ENCODE data around the gene UBE2G2.

Gene UBE2G2

GRCh38 chr21:44816761-44817505 lies 15.3 kb upstream of the UBE2G2 start:
- no peak for DNase-seq (ENCODE audit: low read depth in 2 of 2)

DNA sequence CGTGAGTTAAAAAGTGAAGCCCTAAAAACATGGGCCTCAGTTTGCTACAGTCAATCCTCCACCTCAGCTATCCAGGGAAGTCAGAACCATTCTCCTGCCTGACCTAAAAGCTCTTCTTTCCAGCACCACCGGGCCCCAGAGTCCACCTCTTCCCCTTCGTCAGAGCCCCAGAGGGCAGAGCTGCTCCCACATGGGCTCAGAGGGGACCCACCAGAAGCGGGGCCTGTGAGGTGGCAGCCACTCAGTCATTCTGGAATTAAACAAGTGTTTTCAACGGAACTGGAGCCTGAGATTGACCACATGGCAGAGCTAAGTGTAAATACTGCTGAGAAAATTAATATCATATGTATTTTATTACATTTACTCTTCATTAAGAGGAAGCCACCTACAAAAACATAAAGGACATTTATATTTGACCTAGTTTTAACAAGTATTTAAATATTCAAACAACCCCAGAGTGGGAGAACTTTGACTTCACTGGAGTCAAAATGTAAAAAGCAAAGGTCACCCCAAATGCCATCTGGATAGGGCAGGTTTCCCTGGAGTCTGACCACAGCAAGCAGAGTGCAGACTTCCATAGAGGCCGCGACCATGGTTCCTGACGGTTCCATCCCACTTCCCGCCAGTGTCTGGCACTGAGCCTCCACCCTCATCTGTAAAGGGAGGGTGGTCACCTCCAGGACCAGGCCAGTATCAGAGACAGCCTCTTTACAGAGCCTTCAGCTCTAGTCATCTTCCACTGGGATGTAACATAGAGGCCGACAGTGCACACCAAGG lies 14.4 kb upstream of the UBE2G2 start:
- no peak for DNase-seq (ENCODE audit: low read depth in 2 of 2)

DNA sequence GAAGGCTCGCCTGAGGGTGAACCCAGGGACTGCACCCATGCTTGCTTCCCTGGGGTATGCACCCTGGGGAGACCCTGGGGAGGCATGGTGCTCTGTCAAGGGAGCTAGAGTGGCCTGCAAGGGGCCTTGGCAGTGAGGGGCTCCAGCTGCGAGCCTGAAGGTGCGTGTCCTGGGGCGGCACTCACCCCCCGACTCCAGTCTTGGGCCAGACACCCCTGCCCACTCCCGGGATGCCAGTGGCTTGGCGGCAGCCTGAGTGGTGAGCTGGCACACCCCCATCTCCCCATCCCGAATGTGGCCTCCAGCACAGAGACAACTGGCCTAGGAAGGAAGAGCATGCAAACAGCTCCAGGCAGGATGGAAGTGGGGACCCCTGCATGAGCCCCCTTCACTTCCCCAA lies 13.6 kb upstream of the UBE2G2 start:
- no peak for DNase-seq (ENCODE audit: low read depth in 2 of 2)

DNA sequence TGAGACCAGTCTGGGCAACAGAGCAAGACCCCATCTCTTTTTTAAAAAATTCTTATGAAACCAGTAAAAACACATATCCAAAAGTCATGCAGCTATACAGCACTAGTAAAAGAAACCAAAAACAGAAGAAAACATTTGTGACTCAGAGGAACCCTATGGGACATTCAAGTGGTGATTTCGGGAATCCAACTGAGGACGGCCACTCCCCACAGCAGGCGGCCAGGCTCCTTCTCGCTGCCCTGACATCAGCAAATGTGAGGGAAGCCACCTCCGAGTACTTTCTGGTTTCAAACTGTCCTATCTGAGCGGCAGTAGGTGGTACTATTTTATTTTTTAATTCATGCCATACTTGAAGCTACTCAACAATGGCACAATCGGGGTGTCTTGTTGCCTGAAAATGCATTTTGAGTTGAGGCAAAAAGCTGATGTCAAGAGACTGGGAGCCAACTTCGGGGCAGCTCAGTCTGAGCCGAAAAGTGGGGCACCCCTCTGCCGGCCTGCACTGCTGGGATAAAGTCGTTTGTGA lies 12.9 kb upstream of the UBE2G2 start:
- DNase-seq (ENCODE audit: low read depth in 2 of 2), result no peak

- DNase-seq (ENCODE audit: low read depth in 2 of 2), result no peak
Measured at GRCh38 chr21:44813727-44814126, 12.1 kb upstream of the UBE2G2 start.

GRCh38 chr21:44813149-44813548 lies 11.5 kb upstream of the UBE2G2 start:
- DNase-seq (ENCODE audit: low read depth in 2 of 2), result no peak

- no peak for DNase-seq (ENCODE audit: low read depth in 2 of 2)
Measured at GRCh38 chr21:44812640-44813039, 11.0 kb upstream of the UBE2G2 start.

- no peak for DNase-seq (ENCODE audit: low read depth in 2 of 2)
Measured at GRCh38 chr21:44810779-44811178, 9.2 kb upstream of the UBE2G2 start.

- no peak for DNase-seq (ENCODE audit: low read depth in 2 of 2)
Measured at GRCh38 chr21:44805859-44806258, 4.2 kb upstream of the UBE2G2 start.

DNA sequence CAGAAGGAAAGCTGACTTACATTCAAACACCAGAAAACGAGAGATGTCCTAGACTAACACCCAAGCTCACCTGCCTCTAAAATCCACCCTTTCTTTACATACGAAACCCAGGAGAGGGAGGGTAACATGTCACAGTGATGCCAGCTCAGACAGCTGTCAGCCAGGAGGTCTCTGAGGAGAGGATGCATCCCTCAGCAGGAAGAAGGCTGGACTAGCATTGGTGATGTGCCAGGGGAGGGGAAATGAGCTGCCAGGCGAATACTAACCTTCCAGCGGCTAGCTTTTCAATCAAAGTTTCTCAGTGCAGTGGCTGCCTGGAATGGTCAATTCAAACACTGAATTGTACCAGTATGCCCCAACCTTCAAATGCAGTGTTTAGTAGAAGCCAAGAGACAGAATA lies 3.6 kb upstream of the UBE2G2 start:
- no peak for DNase-seq (ENCODE audit: low read depth in 2 of 2)

DNA sequence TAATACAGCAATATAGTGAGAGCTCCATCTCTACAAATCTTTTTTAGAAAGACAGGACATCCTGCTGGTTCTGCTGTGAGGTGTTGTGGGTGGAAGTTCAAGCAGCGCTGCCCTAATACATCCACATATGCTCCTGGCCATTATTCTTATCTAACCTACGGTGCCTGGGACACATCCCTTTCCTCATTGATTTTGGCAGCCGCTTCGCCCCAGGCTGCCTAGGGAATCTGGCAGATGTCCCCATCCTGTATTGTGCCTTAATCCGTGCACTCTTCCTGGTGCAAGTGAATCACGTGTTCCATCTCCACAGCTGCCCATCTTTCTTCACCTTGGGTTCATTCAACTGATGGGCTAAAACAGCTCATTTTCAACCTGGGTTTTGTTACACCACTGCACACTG lies 3.1 kb upstream of the UBE2G2 start:
- DNase-seq (ENCODE audit: low read depth in 2 of 2), result no peak

DNA sequence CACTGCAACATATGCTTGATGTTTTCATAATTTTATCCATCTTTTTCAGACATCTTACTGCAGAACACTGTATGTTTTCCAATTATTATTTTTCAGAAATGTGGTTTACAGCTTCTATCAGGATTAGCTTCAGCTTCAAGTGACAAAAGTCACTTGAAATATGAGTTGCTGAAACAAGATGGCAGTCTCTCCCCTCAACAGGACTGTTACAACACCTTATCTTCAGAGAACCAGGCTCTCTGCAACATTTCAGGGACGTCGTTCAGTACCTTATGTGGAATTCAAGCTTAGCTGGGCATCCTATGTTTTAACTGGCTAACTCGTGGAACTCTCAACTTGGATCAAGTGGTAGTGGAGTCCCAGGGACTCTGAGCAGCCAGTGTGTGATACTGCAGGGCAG lies 2.0 kb upstream of the UBE2G2 start:
- DNase-seq (ENCODE audit: low read depth in 2 of 2), result no peak

GRCh38 chr21:44802396-44803153 lies 955 bp upstream of the UBE2G2 start:
- no peak for DNase-seq (ENCODE audit: low read depth in 2 of 2)

GRCh38 chr21:44800971-44801467 lies 601 bp downstream of the UBE2G2 start:
- no peak for DNase-seq (ENCODE audit: low read depth in 2 of 2)

- no peak for DNase-seq (ENCODE audit: low read depth in 2 of 2)
Measured at GRCh38 chr21:44800103-44800502, 1.5 kb downstream of the UBE2G2 start.

DNA sequence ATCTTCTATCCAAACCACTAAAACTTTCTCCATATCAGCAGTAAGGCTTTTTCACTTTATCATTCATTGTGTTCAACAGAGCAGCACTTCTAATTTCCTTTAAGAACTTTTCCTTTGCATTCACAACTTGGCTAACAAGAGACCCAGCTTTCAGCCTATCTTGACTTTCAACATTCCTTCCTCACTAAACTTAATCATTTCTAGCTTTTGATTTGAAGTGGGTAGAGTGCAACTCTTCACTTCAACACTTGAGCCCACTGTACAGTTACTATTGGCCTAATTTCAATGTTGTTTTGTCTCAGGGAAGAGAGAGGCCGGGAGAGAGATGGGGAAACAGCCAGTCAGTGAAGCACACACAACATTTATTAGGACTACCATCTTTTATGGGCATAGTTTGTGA lies 2.0 kb downstream of the UBE2G2 start:
- no peak for DNase-seq (ENCODE audit: low read depth in 2 of 2)

GRCh38 chr21:44797775-44798174 lies 3.8 kb downstream of the UBE2G2 start:
- no peak for DNase-seq (ENCODE audit: low read depth in 2 of 2)

DNA sequence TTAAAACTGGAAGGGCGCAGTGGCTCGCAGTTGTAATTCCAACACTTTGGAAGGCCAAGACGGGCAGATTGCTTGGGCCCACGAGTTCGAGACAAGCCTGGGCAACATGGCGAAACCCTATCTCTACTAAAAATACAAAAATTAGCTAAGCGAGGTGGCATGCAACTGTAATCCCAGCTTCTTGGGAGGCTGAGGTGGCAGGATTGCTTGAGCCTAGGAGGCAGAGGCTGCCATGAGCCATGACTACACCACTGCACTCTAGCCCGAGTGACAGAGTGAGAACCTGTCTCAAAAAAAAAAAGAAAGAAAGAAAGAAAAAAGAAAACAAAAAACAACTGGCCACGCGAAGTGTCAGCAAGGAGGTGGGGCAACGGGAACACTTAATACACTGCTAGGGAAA lies 6.3 kb downstream of the UBE2G2 start:
- DNase-seq (ENCODE audit: low read depth in 2 of 2), result no peak

GRCh38 chr21:44793592-44794374 lies 7.8 kb downstream of the UBE2G2 start:
- no peak for DNase-seq (ENCODE audit: low read depth in 2 of 2)

- no peak for DNase-seq (ENCODE audit: low read depth in 2 of 2)
Measured at GRCh38 chr21:44792702-44793591, 8.7 kb downstream of the UBE2G2 start.
